ENCODE measurements around the gene MAN1B1. TPM values are rescaled to one million over a fixed set of nuclear protein-coding genes. Genes with fewer than 3 reads are reported as not detected.

MAN1B1 gene
- total and polyA plus RNA-seq, 2 donors (not counting 1 experiment from before 2014, with no cell fraction given): 45.5 to 96.6 TPM

DNA sequence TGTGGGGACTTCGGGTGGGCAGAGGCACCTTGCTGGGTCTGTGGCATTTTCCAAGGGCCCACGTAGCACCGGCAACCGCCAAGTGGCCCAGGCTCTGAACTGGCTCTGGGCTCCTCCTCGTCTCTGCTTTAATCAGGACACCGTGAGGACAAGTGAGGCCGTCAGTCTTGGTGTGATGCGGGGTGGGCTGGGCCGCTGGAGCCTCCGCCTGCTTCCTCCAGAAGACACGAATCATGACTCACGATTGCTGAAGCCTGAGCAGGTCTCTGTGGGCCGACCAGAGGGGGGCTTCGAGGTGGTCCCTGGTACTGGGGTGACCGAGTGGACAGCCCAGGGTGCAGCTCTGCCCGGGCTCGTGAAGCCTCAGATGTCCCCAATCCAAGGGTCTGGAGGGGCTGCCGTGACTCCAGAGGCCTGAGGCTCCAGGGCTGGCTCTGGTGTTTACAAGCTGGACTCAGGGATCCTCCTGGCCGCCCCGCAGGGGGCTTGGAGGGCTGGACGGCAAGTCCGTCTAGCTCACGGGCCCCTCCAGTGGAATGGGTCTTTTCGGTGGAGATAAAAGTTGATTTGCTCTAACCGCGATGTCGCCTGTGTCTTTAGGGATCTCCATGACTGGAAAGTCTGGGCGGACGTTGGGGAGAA, 21.9 kb downstream of the MAN1B1 start:
- Histone ChIP-seq H3K4me2 (ENCODE audit: extremely low read depth, insufficient read depth, low read length) (no peak overlapping the region), H3K9me3 (ENCODE audit: control insufficient read depth, insufficient read depth, low read depth, low read length) (no peaks in the 10 kb centered on the region), H3K27ac (ENCODE audit: insufficient read depth, low read length) (no peak overlapping the region), H3K9ac (ENCODE audit: insufficient read depth, low read length) (no peak overlapping the region), H3K27me3 (ENCODE audit: control insufficient read depth, insufficient read depth, low read length) (no peaks in the 10 kb centered on the region), H3K4me1 (ENCODE audit: control insufficient read depth, extremely low read depth, insufficient read depth, low read length) (no peaks in the 10 kb centered on the region), H4K20me1 (ENCODE audit: control insufficient read depth, extremely low read depth, insufficient read depth, low read length) (no peaks in the 10 kb centered on the region), H3K4me3 (replicated peaks in 1 of 4; ENCODE audit: control extremely low read depth in 1 of 4, insufficient read depth in 1 of 4, low read depth in 3 of 4, low read length in 4 of 4) (no peak overlapping the region), H3K79me2 (ENCODE audit: control insufficient read depth, insufficient read depth, low read length) (no peaks in the 10 kb centered on the region), H3K36me3 (ENCODE audit: control insufficient read depth, insufficient read depth, low read length) (peaks cover 42% of the 10 kb centered on the region), H2AFZ (ENCODE audit: low read length) (no peak overlapping the region)
- no peak for TF ChIP-seq EZH2 (IDR thresholded peaks at IDR 0.05; ENCODE audit: low read length, missing control alignments)
- TF ChIP-seq, protein P1, sequence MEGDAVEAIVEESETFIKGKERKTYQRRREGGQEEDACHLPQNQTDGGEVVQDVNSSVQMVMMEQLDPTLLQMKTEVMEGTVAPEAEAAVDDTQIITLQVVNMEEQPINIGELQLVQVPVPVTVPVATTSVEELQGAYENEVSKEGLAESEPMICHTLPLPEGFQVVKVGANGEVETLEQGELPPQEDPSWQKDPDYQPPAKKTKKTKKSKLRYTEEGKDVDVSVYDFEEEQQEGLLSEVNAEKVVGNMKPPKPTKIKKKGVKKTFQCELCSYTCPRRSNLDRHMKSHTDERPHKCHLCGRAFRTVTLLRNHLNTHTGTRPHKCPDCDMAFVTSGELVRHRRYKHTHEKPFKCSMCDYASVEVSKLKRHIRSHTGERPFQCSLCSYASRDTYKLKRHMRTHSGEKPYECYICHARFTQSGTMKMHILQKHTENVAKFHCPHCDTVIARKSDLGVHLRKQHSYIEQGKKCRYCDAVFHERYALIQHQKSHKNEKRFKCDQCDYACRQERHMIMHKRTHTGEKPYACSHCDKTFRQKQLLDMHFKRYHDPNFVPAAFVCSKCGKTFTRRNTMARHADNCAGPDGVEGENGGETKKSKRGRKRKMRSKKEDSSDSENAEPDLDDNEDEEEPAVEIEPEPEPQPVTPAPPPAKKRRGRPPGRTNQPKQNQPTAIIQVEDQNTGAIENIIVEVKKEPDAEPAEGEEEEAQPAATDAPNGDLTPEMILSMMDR (conservative IDR thresholded peaks at IDR 0.05 in 1 of 2, IDR thresholded peaks at IDR 0.05 in 1 of 2; ENCODE audit: low read depth in 1 of 2, low read length in 2 of 2): no peak
- DNase-seq (ENCODE audit: low read depth in 2 of 2): no peak

DNA sequence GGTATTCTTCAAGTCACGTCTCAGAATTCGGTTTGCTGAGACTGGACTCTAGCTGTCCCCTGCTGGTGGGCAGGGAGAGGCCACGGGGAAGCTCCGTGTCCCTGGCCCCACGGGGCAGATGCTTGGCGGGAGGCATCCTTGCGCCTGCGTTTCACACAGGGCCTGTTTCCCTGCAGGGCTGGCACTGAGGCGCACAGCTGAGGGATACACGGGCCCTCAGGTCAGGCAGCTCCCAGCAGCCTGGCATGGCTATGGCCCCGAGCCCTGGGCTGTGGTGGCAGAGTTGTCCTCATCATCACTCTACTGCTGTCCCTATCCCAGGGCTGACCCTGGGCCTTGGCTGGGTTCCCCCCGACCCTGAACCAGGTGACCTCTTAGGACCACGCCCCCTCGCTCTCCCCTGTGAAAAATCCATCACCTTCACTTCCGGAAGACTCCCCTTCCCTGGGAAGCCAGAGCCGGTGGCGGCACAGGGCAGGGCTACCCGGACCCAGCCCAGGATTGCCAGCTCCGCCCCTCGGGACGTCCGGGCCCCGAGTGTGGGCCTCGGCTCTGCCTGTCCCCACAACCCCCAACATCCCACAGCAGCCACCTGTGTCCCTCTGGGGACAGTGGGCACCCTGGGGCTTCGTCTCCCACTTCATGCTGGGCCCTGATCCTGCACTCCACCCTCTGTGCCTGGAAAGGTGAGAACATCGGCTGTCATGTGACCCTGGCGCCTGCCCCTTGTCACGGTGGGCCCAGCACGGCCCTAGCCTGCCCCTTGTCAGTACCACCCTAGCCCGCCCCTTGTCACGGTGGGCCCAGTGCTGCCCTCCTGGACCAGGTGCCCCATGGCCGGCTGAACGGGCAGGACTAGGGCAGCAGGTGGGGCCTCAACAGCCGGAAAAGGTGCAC, 22.7 kb downstream of the MAN1B1 start:
- no peaks in the 10 kb centered on the region for H3K4me1 ChIP-seq (ENCODE audit: control insufficient read depth, extremely low read depth, insufficient read depth, low read length)
- H3K27me3 ChIP-seq (ENCODE audit: control insufficient read depth, insufficient read depth, low read length): no peaks in the 10 kb centered on the region
- H3K9me3 ChIP-seq (ENCODE audit: control insufficient read depth, insufficient read depth, low read depth, low read length): no peaks in the 10 kb centered on the region
- no peaks in the 10 kb centered on the region for H3K79me2 ChIP-seq (ENCODE audit: control insufficient read depth, insufficient read depth, low read length)
- H3K27ac ChIP-seq (ENCODE audit: insufficient read depth, low read length): no peak overlapping the region
- H3K4me3 ChIP-seq (replicated peaks in 1 of 4; ENCODE audit: control extremely low read depth in 1 of 4, insufficient read depth in 1 of 4, low read depth in 3 of 4, low read length in 4 of 4): no peak overlapping the region
- H3K9ac ChIP-seq (ENCODE audit: insufficient read depth, low read length): no peak overlapping the region
- no peak for TF ChIP-seq EZH2 (IDR thresholded peaks at IDR 0.05; ENCODE audit: low read length, missing control alignments)
- TF ChIP-seq, protein P1 (conservative IDR thresholded peaks at IDR 0.05 in 1 of 2, IDR thresholded peaks at IDR 0.05 in 1 of 2; ENCODE audit: low read depth in 1 of 2, low read length in 2 of 2): no peak
- H3K4me2 ChIP-seq (ENCODE audit: extremely low read depth, insufficient read depth, low read length): no peak overlapping the region
- no peaks in the 10 kb centered on the region for H4K20me1 ChIP-seq (ENCODE audit: control insufficient read depth, extremely low read depth, insufficient read depth, low read length)
- H3K36me3 ChIP-seq (ENCODE audit: control insufficient read depth, insufficient read depth, low read length): peaks cover 40% of the 10 kb centered on the region
- H2AFZ ChIP-seq (ENCODE audit: low read length): no peak overlapping the region
- no peak for DNase-seq (ENCODE audit: low read depth in 2 of 2)

DNA sequence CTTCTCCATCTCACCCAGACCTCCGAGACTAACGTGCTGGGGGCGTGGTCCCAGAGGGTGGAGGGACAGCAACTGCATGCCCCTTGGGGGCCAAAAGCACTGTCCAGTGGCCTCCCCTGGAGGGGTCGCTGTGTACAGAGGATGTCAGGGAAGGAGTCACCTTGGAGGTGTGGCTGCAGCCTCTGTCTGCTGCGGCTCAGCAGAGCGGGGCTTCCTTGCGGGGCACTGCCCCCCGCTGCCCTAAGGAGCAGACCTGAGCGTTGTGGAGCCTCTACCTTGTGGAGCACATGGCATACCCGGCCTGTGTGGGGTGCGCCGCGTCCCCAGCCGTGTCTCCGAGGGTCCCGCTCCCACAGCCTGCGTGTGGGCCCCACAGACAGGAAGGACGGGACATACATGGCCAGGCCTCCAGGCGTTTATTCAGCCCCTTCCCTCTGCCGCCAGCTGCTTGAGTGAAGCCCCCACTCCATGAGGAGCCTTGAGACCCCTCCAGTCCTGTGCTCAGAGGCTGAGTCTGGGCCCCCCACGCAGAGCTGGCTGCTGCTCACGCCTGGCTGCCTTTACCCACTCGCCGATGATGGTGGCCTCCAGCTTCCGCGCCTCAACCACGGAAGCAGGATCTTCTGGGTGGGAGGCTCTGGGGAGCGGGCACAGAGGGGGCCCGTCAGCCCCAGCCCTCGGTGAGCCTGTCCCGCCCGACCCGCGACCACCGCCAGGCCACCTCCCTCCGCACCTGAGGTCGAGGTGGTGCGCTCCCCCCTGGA, 23.5 kb downstream of the MAN1B1 start:
- Histone ChIP-seq H3K36me3 (ENCODE audit: control insufficient read depth, insufficient read depth, low read length) (peaks cover 39% of the 10 kb centered on the region), H2AFZ (ENCODE audit: low read length) (no peak overlapping the region), H3K27me3 (ENCODE audit: control insufficient read depth, insufficient read depth, low read length) (no peaks in the 10 kb centered on the region), H3K9ac (ENCODE audit: insufficient read depth, low read length) (no peak overlapping the region), H3K4me3 (replicated peaks in 1 of 4; ENCODE audit: control extremely low read depth in 1 of 4, insufficient read depth in 1 of 4, low read depth in 3 of 4, low read length in 4 of 4) (no peak overlapping the region), H3K9me3 (ENCODE audit: control insufficient read depth, insufficient read depth, low read depth, low read length) (no peaks in the 10 kb centered on the region), H3K4me2 (ENCODE audit: extremely low read depth, insufficient read depth, low read length) (no peak overlapping the region), H3K27ac (ENCODE audit: insufficient read depth, low read length) (no peak overlapping the region), H3K79me2 (ENCODE audit: control insufficient read depth, insufficient read depth, low read length) (no peaks in the 10 kb centered on the region), H4K20me1 (ENCODE audit: control insufficient read depth, extremely low read depth, insufficient read depth, low read length) (no peaks in the 10 kb centered on the region), H3K4me1 (ENCODE audit: control insufficient read depth, extremely low read depth, insufficient read depth, low read length) (no peaks in the 10 kb centered on the region)
- DNase-seq (ENCODE audit: low read depth in 2 of 2): no peak
- TF ChIP-seq, protein P1 (conservative IDR thresholded peaks at IDR 0.05 in 1 of 2, IDR thresholded peaks at IDR 0.05 in 1 of 2; ENCODE audit: low read depth in 1 of 2, low read length in 2 of 2): no peak
- TF ChIP-seq EZH2 (IDR thresholded peaks at IDR 0.05; ENCODE audit: low read length, missing control alignments): no peak

Data from fibroblast of lung (primary cell).